Suprapubic skin (tissue), 4 donors: ENCODE results near the gene EPHA10.

ENCODE experiments used
- CTCF ChIP-seq, 2 donors: fragments of 200-600 bp in 1 of 2; fragments of 450-650 bp in 1 of 2; sonication (generic) in 1 of 2; IDR thresholded peaks; one replicate each; pipeline ENCODE4 v1.5.1; 2016 to 2019; ENCODE audit warnings: antibody characterized with exemption in 2 of 2, mild to moderate bottlenecking in 1 of 2, moderate library complexity in 1 of 2
- EP300 ChIP-seq: sonication (generic); formaldehyde crosslinking; IDR thresholded peaks from one replicate; pipeline ENCODE4 v1.6.1; 2017; ENCODE audit warnings: antibody characterized with exemption
- POLR2A ChIP-seq, 2 donors: fragments of 450-650 bp; IDR thresholded peaks; one replicate each; pipeline ENCODE4 v1.6.1; 2017; ENCODE audit warnings: antibody characterized with exemption in 2 of 2, mild to moderate bottlenecking in 2 of 2, moderate library complexity in 2 of 2
- POLR2AphosphoS5 ChIP-seq, 3 donors: sonication (generic); formaldehyde crosslinking; IDR thresholded peaks; one replicate each; pipeline ENCODE4 v1.6.1; 2017; ENCODE audit warnings: antibody characterized with exemption in 3 of 3

- TF ChIP-seq CTCF (IDR thresholded peaks at IDR 0.05) (no peak), POLR2AphosphoS5 (IDR thresholded peaks at IDR 0.05) (no peak), EP300 (no peak), POLR2A (IDR thresholded peaks at IDR 0.05) (no peak)
Measured at GRCh38 chr1:37764414-37764825, 500 bp downstream of the EPHA10 start.
